ENCODE measurements around the gene SUPT3H. TPM values are rescaled to one million over a fixed set of nuclear protein-coding genes. Genes with fewer than 3 reads are reported as not detected.

Gene SUPT3H
- total and polyA plus RNA-seq, 2 of the 8 experiments (the other 6 are each of a cell fraction or from before 2014, with no cell fraction given) = 18.8 to 23.0 TPM

GRCh38 chr6:45045253-45045601, 332.5 kb downstream of the SUPT3H start:
- 96% methylated on average over 1 of the region's 1 CpG; no CpG with 5 or more reads in 1 of the 2 experiments for WGBS, 2 experiments (ENCODE audit: extremely low coverage in 1 of 2, insufficient coverage in 1 of 2, insufficient read length in 1 of 2, insufficient replicate concordance in 2 of 2, low coverage in 1 of 2, low lambda C conversion rate in 2 of 2, missing lambda C conversion rate in 1 of 2)
- no peak overlapping the region for H3K23ac ChIP-seq (ENCODE audit: insufficient read length)

More at GRCh38 chr6:45045253-45045601, 332.5 kb downstream of the SUPT3H start:
- H3K23me2 ChIP-seq (ENCODE audit: low read depth, low read length) = no peaks in the 10 kb centered on the region
- no peaks in the 10 kb centered on the region for H3K79me1 ChIP-seq (ENCODE audit: low read depth, low read length)
- H3K18ac ChIP-seq (ENCODE audit: extremely low read depth, low read length) = no peak overlapping the region
- H3K9me3 ChIP-seq (ENCODE audit: insufficient read depth in 2 of 2, low read depth in 1 of 2, low read length in 1 of 2) = no peaks in the 10 kb centered on the region
- no peak overlapping the region for H3K4ac ChIP-seq (replicated peaks; ENCODE audit: insufficient read length, low read depth, low read length)
- no peak overlapping the region for H3K4me3 ChIP-seq (ENCODE audit: extremely low read depth in 1 of 4, insufficient read depth in 2 of 4, low read depth in 3 of 4, low read length in 4 of 4)
- FAIRE-seq = no peak
- H4K91ac ChIP-seq (replicated peaks; ENCODE audit: insufficient read length, low read length) = no peak overlapping the region
- ChIA-PET POLR2A (ENCODE audit: partially characterized antibody) (no interaction called here), CTCF (ENCODE audit: partially characterized antibody) (interaction anchor here (1.1 kb wide), 1 partner anchor 390 kb away, joined by 4 read pairs; no protein-coding TSS in a partner anchor)
- H3K56ac ChIP-seq (replicated peaks; ENCODE audit: insufficient read length, low read depth, low read length) = no peak overlapping the region
- H4K8ac ChIP-seq (ENCODE audit: extremely low read depth, insufficient read depth, low read length) = no peak overlapping the region
- no peak overlapping the region for H2BK15ac ChIP-seq (ENCODE audit: low read length)
- no peak overlapping the region for H3K9ac ChIP-seq (replicated peaks in 1 of 4; ENCODE audit: extremely low read depth in 1 of 4, low read depth in 3 of 4, low read length in 3 of 4)
- H4K20me1 ChIP-seq (replicated peaks in 1 of 2; ENCODE audit: control insufficient read depth in 1 of 2, insufficient read depth in 2 of 2, low read length in 2 of 2) = no peaks in the 10 kb centered on the region
- TF ChIP-seq SP2 (IDR thresholded peaks at IDR 0.05; ENCODE audit: low read length) = no peak
- no peak for TF ChIP-seq FOSL1 (IDR thresholded peaks at IDR 0.05; ENCODE audit: insufficient read depth, low read depth, low read length)
- TF ChIP-seq NANOG (IDR thresholded peaks at IDR 0.05; ENCODE audit: insufficient read depth, low read depth, low read length, poor library complexity, severe bottlenecking) = no peak
- no peak overlapping the region for H3K27ac ChIP-seq (ENCODE audit: low read depth, low read length)
- no peak for DNase-seq (ENCODE audit: low read depth in 1 of 2, low spot score in 2 of 2)
- no peak overlapping the region for H2BK5ac ChIP-seq (ENCODE audit: low read depth, low read length)
- H3K79me2 ChIP-seq (ENCODE audit: control insufficient read depth in 1 of 2, insufficient read depth in 2 of 2, low read length in 2 of 2) = no peaks in the 10 kb centered on the region
- no peak overlapping the region for H2BK12ac ChIP-seq (ENCODE audit: low read depth, low read length)
- no peak overlapping the region for H3K14ac ChIP-seq (ENCODE audit: insufficient read length)
- H3K36me3 ChIP-seq (ENCODE audit: control insufficient read depth in 2 of 4, insufficient read depth in 4 of 4, low read length in 3 of 4) = no peaks in the 10 kb centered on the region
- no peak overlapping the region for H4K5ac ChIP-seq (ENCODE audit: insufficient read length, low read depth, low read length)
- no peak overlapping the region for H2AK5ac ChIP-seq (ENCODE audit: low read depth, low read length)
- no peak overlapping the region for H2AFZ ChIP-seq (ENCODE audit: low read length)
- H3K4me2 ChIP-seq (ENCODE audit: insufficient read depth in 1 of 2, low read depth in 2 of 2, low read length in 2 of 2) = no peak overlapping the region
- H3K4me1 ChIP-seq (replicated peaks in 1 of 4; ENCODE audit: control insufficient read depth in 3 of 4, insufficient read depth in 4 of 4, low read length in 3 of 4) = no peaks in the 10 kb centered on the region; a peak in 1 of 7 replicates
- no peaks in the 10 kb centered on the region for H3K27me3 ChIP-seq (replicated peaks in 1 of 4; ENCODE audit: control insufficient read depth in 3 of 4, extremely low read depth in 1 of 4, insufficient read depth in 3 of 4, low read length in 3 of 4)
- H2BK20ac ChIP-seq (ENCODE audit: low read length) = no peak overlapping the region
- no peak overlapping the region for H2BK120ac ChIP-seq (replicated peaks; ENCODE audit: low read depth, low read length)
